HG02610 (cell line): ENCODE data around the gene NEK6.

Experiments used
- ATAC-seq: cut with Tn5 transposase; IDR thresholded peaks from one replicate; pipeline ENCODE4 v1.9.1; 2021; ENCODE audit warnings: mild to moderate bottlenecking, moderate library complexity; ENCODE audit not compliant: unreplicated experiment

The NEK6 gene

GRCh38 chr9:124339603-124340146 lies 81.9 kb downstream of the NEK6 start:
- no peak for ATAC-seq

- ATAC-seq, result no peak
Measured at GRCh38 chr9:124340219-124341069, 82.7 kb downstream of the NEK6 start.

GRCh38 chr9:124341455-124342170 lies 83.9 kb downstream of the NEK6 start:
- no peak for ATAC-seq

- ATAC-seq, result no peak
Measured at GRCh38 chr9:124342402-124342775, 84.6 kb downstream of the NEK6 start.

GRCh38 chr9:124342776-124343485 lies 85.2 kb downstream of the NEK6 start:
- no peak for ATAC-seq

- no peak for ATAC-seq
Measured at GRCh38 chr9:124343533-124344290, 86.0 kb downstream of the NEK6 start.

- ATAC-seq, result no peak
Measured at GRCh38 chr9:124344291-124345050, 86.7 kb downstream of the NEK6 start.

GRCh38 chr9:124345063-124345462 lies 87.3 kb downstream of the NEK6 start:
- ATAC-seq, result no peak

GRCh38 chr9:124345751-124346281 lies 88.1 kb downstream of the NEK6 start:
- ATAC-seq, result no peak

- no peak for ATAC-seq
Measured at GRCh38 chr9:124346347-124347163, 88.8 kb downstream of the NEK6 start.

- ATAC-seq, result no peak
Measured at GRCh38 chr9:124347206-124347967, 89.6 kb downstream of the NEK6 start.

GRCh38 chr9:124347968-124348358 lies 90.2 kb downstream of the NEK6 start:
- ATAC-seq, result no peak

- no peak for ATAC-seq
Measured at GRCh38 chr9:124348363-124348762, 90.6 kb downstream of the NEK6 start.

- ATAC-seq, result no peak
Measured at GRCh38 chr9:124348831-124349230, 91.1 kb downstream of the NEK6 start.

- ATAC-seq, result no peak
Measured at GRCh38 chr9:124349267-124349666, 91.5 kb downstream of the NEK6 start.

- no peak for ATAC-seq
Measured at GRCh38 chr9:124349675-124350493, 92.1 kb downstream of the NEK6 start.
